ENCODE data around the gene COMTD1. TPM values are rescaled to one million over a fixed set of nuclear protein-coding genes. Genes with fewer than 3 reads are reported as not detected.
"Not testable (repeated sequence)": the region's sequence is repeated elsewhere in the genome, so short reads cannot be mapped to it uniquely, and the experiment has no call there.

COMTD1 gene
- total RNA-seq, 2 donors from 2014 or later, result 34.7 to 40.1 TPM

- Mint-ChIP-seq H3K36me3 (peaks cover 29% of the 10 kb centered on the region in 2 donors), H3K9me3 (no peaks in the 10 kb centered on the region), H3K27ac (peak overlapping the region; percentile 98 to 100)
- no peak for DNase-seq (ENCODE audit: low spot score in 2 of 2)
- peak in 1 of 2 donors; percentile 0 for ATAC-seq
These were observed 26.5 kb downstream of the COMTD1 start for GRCh38 chr10:75209086-75209920.

GRCh38 chr10:75208181-75208580 lies 27.6 kb downstream of the COMTD1 start:
- Mint-ChIP-seq H3K9me3 (no peaks in the 10 kb centered on the region), H3K36me3 (peaks cover 22 to 24% of the 10 kb centered on the region in 2 donors), H3K27ac (peak overlapping the region; percentile 74 to 89)
- ATAC-seq, result peak in 1 of 2 donors; percentile 34
- peak in 1 of 2 donors; percentile 16 for DNase-seq (ENCODE audit: low spot score in 2 of 2)

- DNase-seq (ENCODE audit: low spot score in 2 of 2), result no peak
- H3K9me3 Mint-ChIP-seq, result no peaks in the 10 kb centered on the region
- H3K27ac Mint-ChIP-seq, result peak overlapping the region in 1 of 2 donors; percentile 74
These were observed 28.0 kb downstream of the COMTD1 start for GRCh38 chr10:75207857-75208144.

DNA sequence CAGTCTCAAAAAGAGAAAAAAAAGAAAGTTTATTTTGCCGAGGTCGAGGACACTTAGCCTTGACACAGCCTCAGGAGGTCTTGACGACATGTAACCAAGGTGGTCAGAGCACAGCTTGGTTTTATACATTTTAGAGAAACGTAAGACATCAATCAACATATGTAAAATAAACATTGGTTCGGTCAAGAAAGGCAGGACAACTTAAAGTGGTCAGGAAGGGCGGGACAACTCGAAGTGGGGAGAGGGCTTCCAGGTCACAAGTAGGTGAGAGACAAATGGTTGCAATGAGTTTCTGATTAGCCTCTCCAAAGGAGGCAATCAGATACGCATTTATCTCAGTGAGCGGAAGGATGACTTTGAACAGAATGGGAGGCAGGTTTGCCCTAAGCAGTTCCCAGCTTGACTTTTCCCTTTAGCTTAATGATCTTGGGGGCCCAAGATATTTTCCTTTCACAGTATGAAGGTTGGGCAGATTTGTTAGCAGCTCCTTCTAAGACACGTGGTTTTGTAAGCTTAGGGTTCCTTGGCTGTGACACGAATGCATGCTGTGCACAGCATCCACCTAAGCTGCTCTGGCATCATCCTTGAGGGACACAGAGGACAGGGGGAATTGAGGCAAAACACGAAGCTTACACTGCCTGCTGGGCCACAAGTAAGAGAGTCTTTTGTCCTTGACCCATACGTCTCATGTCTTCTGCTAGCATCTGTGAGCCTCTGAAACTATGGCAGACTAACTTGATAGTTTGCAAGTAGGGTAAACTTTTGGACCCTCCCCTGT lies 28.5 kb downstream of the COMTD1 start:
- H3K27ac Mint-ChIP-seq, result peak overlapping the region; percentile 73 to 74
- ATAC-seq, result no peak
- H3K36me3 Mint-ChIP-seq, result peaks cover 12 to 18% of the 10 kb centered on the region in 2 donors
- DNase-seq (ENCODE audit: low spot score in 2 of 2), result no peak
- H3K9me3 Mint-ChIP-seq, result no peaks in the 10 kb centered on the region

More at GRCh38 chr10:75207857-75208144, 28.0 kb downstream of the COMTD1 start:
- no peak for ATAC-seq
- H3K36me3 Mint-ChIP-seq, result peaks cover 18 to 23% of the 10 kb centered on the region in 2 donors

DNA sequence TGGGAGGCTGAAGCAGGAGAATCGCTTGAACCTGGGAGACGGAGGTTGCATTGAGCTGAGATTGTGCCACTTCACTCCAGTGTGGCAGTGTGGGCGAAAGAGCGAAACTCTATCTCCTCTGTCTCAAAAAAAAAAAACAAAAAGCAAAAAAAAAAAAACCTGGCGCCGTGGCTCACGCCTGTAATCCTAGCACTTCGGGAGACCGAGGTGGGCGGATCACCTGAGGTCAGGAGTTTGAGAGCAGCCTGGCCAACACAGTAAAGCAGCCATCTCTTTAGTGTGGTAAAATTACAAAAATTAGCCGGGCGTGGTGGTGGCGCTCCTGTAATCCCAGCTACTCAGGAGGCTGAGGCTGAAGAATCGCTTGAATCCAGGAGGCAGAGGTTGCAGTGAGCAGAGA lies 29.1 kb downstream of the COMTD1 start:
- ATAC-seq; H3K27ac Mint-ChIP-seq; DNase-seq (ENCODE audit: low spot score in 2 of 2): not testable (repeated sequence)

DNA sequence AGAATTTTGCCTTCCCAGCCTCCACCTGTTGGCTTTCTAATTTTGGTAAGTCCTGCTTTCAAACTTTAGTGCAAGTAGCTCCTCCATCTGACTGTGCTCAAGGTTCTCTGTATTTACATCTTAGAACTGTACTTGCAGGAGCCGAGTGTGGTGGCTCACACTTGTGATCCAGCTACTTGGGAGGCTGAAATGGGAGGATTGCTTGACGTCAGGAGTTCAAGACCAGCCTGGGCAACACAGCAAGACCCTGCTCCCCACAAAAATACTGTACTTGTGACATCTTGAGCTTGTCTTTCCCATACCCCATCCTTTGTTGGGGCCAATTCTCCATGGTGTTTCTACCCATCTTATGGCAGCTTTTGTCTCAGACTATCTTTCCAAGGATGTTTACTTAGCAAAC lies 29.8 kb downstream of the COMTD1 start:
- no peak for ATAC-seq
- Mint-ChIP-seq H3K9me3 (no peaks in the 10 kb centered on the region), H3K36me3 (peaks cover under 1 to 4% of the 10 kb centered on the region in 2 donors), H3K27ac (no peak overlapping the region)
- DNase-seq (ENCODE audit: low spot score in 2 of 2), result no peak

More for the DNA sequence above, 29.1 kb downstream of the COMTD1 start:
- H3K36me3 Mint-ChIP-seq, result peaks cover 8 to 11% of the 10 kb centered on the region in 2 donors
- not testable (repeated sequence) for H3K9me3 Mint-ChIP-seq

GRCh38 chr10:75203724-75204123 lies 32.0 kb downstream of the COMTD1 start:
- H3K36me3 Mint-ChIP-seq, result no peaks in the 10 kb centered on the region
- no peak for DNase-seq (ENCODE audit: low spot score in 2 of 2)
- no peak for ATAC-seq
- H3K9me3 Mint-ChIP-seq, result no peaks in the 10 kb centered on the region
- H3K27ac Mint-ChIP-seq, result no peak overlapping the region

DNA sequence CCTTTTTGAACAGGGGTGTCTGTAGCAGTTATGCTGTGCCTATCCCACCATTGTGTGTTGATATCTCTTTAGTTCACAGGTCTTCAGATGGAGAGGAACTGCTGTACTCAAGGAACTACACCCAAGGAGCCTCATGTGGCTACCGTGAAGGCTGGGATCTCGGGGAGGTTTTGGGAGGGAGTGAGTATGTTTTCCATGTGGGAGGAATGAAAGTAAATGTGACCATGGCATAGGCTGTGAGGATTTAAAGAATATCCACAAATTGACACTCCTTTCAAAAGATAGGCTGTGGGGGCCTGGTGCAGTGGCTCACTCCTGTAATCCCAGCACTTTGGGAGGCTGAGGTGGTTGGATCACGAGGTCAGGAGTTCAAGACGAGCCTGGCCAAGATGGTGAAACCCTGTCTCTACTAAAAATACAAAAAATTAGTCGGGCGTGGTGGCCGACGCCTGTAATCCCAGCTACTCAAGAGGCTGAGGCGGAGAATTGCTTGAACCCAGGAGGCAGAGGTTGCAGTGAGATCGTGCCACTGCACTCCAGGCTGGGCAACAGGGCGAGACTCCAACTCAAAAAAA lies 32.6 kb downstream of the COMTD1 start:
- not testable (repeated sequence) for DNase-seq (ENCODE audit: low spot score in 2 of 2); H3K36me3 Mint-ChIP-seq; ATAC-seq; H3K27ac Mint-ChIP-seq; H3K9me3 Mint-ChIP-seq

DNA sequence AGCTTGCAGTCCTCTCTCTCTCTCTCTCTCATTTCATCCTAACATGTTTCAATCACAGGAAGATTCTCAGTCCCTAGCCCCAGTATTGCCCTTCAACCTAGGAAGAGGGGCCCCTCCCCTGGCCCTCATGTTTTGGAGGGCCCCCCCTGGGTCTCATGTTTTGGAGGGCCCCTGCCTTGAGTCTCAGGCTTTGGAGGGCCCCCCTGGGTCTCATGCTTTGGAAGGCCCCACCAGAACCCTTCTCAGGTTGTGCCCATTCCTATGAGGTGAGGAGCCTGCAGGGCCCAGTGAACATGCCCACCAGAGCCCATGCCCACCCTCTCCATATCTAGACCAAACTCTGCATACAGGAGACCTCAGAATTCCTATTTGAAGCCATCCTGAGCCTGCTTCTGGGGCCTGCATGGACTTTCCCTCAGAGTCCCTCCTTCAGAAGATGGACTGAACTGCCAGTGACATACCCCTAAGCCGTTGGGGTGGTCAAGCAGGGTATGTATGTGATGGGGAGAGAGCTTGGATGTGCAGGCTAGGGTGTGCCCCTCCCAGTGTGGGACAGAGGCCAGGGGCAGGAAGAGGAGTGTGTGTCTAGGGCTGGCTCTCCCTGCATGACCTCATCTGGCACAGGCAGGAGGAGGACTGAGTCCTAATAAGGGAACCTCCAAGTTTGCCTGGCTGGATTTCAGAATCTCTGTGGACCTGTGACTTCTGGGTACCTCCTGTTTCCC lies 33.3 kb downstream of the COMTD1 start:
- no peak overlapping the region for H3K27ac Mint-ChIP-seq
- ATAC-seq (no peak), DNase-seq (ENCODE audit: low spot score in 2 of 2) (no peak)
- H3K36me3 Mint-ChIP-seq, result no peaks in the 10 kb centered on the region
- H3K9me3 Mint-ChIP-seq, result no peaks in the 10 kb centered on the region

GRCh38 chr10:75201793-75202307 lies 33.9 kb downstream of the COMTD1 start:
- Mint-ChIP-seq H3K27ac (no peak overlapping the region), H3K9me3 (no peaks in the 10 kb centered on the region), H3K36me3 (no peaks in the 10 kb centered on the region)
- ATAC-seq (no peak), DNase-seq (ENCODE audit: low spot score in 2 of 2) (no peak)

DNA sequence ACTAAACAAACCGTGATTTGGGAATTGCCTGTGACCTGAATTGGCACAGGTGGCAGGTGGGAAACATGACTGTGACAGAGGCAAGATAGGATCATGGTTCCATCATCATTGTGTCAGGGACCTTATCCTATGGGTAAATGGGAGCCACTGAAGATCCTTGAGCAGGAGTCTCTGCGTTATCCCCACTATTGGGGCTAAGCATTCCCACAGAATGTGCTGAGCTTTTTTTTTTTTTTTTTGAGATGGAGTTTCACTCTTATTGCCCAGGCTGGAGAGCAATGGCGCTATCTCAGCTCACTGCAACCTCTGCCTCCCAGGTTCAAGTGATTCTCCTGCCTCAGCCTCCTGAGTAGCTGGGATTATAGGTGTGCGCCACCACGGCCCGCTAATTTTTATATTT lies 35.8 kb downstream of the COMTD1 start:
- not testable (repeated sequence) for ATAC-seq; DNase-seq (ENCODE audit: low spot score in 2 of 2); H3K27ac Mint-ChIP-seq; H3K36me3 Mint-ChIP-seq; H3K9me3 Mint-ChIP-seq

DNA sequence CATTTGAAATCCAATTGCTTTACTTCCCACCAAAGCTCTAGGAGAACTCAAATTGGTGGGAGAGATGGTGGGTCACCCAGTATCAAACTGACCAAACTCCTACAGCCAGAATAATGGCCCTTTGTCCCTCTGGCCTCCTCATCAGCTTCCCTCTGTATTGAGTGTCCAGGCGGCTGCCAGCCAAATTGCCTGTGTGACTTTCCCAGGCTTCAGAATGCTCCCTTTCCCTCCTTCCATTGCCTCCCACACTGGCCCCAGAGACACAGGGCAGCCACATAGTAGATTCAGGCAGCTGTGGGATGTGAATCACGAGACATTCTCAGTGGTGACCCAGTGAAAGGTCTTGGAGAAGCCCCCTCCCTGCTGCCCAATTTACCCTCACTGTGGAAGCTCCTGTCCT lies 37.9 kb downstream of the COMTD1 start:
- Mint-ChIP-seq H3K9me3 (peaks cover 0 to 3% of the 10 kb centered on the region in 2 donors), H3K36me3 (no peaks in the 10 kb centered on the region), H3K27ac (no peak overlapping the region)
- no peak for DNase-seq (ENCODE audit: low spot score in 2 of 2)
- ATAC-seq, result no peak

DNA sequence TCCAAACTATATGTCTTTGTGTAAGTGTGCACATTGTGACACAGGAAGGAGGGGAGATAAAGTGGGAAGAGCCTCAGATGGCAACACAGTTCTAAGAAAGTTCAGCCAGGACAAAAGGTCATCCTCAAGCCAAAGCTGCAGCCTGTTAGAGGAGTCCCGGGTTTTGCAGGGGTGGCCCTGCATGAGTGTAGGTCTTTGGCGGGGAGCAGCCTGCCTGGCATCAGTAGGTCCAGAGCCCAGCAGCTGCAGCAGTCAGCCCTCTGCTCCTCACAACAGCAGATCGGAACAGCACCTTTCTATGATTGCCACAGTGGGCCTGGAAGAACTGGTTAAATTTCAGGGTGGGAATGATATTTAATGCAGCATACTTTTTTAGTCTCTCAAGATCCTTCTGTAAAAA lies 38.7 kb downstream of the COMTD1 start:
- no peaks in the 10 kb centered on the region for H3K36me3 Mint-ChIP-seq
- H3K9me3 Mint-ChIP-seq, result peaks cover 0 to 3% of the 10 kb centered on the region in 2 donors
- no peak overlapping the region for H3K27ac Mint-ChIP-seq
- no peak for ATAC-seq
- no peak for DNase-seq (ENCODE audit: low spot score in 2 of 2)

- ATAC-seq, result no peak
These were observed 40.6 kb downstream of the COMTD1 start for GRCh38 chr10:75195035-75195763.

DNA sequence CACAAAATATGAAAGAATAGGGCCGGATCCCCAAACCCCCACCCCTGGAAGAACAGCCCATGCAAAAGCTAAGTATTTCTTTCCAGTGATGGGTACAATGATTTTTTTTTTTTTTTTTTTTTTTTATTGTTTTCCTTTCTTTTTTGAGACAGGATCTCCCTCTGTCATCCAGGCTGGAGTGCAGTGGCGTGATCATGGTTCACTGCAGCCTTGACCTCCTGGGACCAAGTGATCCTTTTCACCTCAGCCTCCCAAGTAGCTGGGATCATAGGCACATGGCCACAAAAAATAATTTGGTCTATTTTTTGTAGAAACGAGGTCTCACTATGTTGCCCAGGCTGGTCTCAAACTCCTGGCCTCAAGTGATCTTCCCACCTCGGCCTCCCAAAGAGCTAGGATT lies 41.1 kb downstream of the COMTD1 start:
- DNase-seq (ENCODE audit: low spot score in 2 of 2); H3K9me3 Mint-ChIP-seq; H3K36me3 Mint-ChIP-seq; ATAC-seq; H3K27ac Mint-ChIP-seq: not testable (repeated sequence)

More at GRCh38 chr10:75195035-75195763, 40.6 kb downstream of the COMTD1 start:
- H3K27ac Mint-ChIP-seq, result peak overlapping the region in 1 of 2 donors; percentile 20
- DNase-seq (ENCODE audit: low spot score in 2 of 2), result no peak
- no peaks in the 10 kb centered on the region for H3K36me3 Mint-ChIP-seq
- peaks cover 0 to 3% of the 10 kb centered on the region in 2 donors for H3K9me3 Mint-ChIP-seq

All from activated naive CD4-positive, alpha-beta T cell treated with anti-CD3 and anti-CD28 coated beads, Interleukin-2, amount 50 U/mL, for 72 hours (primary cell).